HG03521 (cell line): ENCODE data around the gene PATE4.
A peak's percentile ranks its signal among the peaks of the same experiment; 100 is the strongest.
"Not testable (repeated sequence)": the region's sequence is repeated elsewhere in the genome, so short reads cannot be mapped to it uniquely, and the experiment has no call there.

ENCODE experiments used
- ATAC-seq: cut with Tn5 transposase; IDR thresholded peaks from one replicate; pipeline ENCODE4 v1.9.1; 2021; ENCODE audit warnings: mild to moderate bottlenecking, moderate library complexity; ENCODE audit not compliant: unreplicated experiment

Gene PATE4, protein sequence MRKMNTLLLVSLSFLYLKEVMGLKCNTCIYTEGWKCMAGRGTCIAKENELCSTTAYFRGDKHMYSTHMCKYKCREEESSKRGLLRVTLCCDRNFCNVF

DNA sequence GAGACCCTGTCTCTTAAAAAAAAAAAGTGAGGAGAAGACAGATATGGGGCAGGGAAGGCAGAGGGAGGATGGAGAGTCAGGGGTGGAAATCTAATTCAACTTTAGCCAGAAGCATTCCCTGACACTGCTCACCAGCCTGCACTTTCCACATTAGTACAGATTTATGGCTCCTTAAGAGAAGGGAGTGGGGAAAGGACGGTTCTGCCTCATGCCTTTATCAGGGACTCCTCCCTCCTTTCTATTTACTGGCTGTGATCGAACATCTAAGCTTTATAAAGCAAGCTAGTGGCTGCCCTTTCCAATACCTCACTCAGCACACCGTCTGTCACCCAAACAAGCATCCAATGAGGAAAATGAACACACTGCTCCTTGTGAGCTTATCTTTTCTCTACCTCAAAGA is at the start of gene PATE4:
Gene PATE4 (plus strand): TSS at position 301 of the 400 bp plus-strand sequence. CDS start 44 bp downstream, at position 345.
- ATAC-seq: no peak

DNA sequence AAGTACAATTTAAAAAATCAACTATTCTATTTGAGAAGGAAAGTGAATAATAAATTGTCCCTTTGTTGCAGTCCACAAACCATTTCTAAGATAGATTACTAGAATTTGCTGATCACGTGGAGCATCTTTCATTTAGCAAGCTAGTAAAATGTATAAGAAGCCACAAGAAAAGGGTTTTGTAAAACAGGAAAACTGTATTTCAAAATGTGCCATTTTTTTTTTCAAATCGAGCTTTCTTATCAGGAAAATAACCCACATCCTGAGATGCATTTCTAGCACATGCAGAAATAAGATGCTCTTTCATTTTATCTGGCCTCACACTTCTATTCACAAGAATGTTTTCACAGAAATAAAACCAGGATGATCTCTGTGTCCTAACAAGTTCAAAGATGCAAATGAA is 48.4 kb upstream of the PATE4 start:
- no peak for ATAC-seq

DNA sequence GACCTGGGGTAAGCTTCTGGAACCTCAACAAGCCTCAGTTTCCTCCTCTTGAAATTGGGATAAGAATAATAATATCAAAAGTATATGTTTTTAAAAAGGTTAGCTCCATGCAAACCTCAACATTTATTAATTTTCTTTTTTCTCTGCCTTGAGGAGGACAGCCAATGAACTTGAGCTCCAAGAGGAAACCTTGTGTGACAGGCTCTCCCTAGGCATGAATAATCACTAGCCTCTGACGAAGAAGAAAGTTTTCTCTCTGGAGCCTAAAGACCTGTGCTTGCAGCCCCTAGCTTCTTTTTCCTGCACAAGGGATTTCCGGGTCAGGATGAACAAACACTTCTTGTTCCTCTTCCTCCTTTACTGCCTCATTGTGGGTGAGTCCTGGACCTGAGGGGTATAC is 45.3 kb upstream of the PATE4 start, which contains the start of gene PATE3:
Gene PATE3 (plus strand): TSS at position 301 of the 400 bp plus-strand sequence. CDS start 25 bp downstream, at position 326.
- no peak for ATAC-seq

DNA sequence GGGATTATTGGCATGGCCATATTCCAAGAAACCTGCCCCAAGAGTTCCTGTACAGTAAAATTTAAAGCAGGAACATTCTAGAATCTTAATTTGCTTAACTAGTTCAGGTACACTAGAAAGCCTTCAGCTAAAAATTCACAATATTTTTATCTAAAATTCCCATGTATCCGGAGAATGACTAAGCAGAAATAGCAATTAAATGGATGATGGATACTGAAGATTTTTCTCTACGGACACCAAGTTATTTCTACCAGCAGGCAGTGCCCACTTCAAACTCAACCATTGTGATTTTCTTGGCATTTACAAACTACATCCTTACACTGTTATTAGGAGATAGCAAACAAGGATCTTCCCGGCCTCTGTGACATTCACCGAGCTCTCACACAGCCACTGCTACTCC is 42.3 kb upstream of the PATE4 start:
- ATAC-seq: no peak

DNA sequence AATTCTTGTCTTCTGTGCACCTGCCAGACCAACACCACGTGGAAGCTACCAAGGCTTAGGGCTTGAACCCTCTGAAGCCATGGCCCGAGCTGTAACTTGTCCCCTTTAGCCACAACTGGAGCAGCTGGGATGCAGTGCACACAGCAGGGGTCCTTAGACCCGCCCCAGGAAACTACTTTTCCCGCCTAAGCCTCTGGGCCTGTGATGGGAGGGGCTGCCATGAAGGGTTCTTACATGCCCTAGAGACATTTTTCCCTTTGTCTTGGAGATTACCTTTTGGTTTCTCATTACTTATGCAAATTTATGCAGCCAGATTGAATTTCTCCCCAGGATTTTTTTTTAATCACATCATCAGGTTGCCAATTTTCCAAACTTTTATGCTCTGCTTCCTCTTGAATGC is 35.5 kb upstream of the PATE4 start:
- no peak for ATAC-seq

DNA sequence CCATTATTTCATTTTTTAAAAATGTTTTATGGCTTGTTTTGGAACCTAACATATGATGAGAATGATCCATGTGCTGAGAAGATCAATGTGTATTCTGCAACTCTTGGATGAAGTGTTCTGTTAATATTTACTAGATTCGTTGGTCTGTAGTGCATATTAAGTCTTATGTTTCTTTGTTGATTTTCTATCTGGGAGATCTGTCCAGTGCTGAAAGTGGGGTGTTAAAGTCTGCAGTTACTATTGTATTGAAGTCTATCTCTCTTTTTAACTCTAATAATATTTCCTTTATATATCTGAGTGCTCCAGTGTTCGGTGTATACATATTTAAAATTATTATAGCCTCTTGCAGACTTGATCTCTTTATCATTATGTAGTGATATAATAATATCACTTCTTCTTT is 33.3 kb upstream of the PATE4 start:
- ATAC-seq: no peak

DNA sequence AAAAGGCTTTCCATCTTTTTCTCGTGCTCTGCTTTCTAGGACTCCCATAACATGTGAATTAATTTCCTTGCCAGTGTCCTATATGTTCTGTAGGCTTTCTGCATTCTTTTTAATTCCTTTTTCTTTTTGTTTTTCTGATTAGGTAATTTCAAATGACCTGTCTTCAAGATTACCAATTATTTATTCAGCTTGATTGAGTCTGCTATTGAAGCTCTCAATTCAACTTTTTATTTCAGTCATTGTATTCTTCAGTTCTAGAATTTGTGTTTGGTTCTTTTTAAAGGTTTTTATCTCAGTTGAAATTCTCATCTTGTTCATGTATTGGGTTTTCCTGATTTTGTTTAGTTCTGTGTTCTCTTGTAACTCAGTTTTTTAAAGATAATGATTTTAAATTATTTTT is 30.7 kb upstream of the PATE4 start:
- no peak for ATAC-seq

DNA sequence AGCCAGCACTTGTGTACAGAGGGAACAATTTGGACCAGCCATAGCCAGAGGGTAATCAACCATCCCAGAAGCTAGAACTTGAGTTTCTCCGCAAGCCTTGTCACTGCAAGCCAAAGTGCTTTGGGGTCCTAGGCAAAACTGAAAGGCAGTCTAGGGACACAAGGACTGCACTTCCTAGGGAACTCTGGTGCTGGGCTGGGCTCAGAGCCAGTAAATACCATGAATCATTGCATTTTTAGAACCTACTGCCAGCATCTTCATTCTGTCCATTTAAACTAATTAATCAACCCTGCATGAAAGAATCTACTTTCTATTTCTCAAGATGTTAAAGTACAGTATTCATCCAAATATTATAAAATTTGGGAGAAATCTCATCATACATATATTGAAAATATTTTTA is 25.2 kb upstream of the PATE4 start:
- no peak for ATAC-seq

DNA sequence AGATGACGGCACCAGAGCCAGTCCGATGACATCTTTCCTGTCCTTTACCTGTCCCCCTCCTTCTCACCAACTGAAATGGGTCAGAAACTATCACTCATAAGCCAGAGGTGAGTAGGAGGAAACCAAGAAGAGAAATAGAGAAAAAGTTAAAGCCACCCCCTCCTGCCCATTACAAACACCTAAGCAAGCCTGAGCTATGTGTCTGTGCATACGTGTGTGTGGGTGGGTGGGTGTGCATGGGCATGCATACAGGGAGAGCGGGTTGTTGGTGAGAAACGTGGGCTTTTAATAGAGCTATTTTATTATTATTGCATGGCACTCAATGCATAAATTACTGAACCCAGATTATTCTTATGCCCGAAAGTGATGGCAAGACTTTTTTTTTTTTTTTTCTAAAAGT is 2.6 kb downstream of the PATE4 start:
- ATAC-seq: no peak

DNA sequence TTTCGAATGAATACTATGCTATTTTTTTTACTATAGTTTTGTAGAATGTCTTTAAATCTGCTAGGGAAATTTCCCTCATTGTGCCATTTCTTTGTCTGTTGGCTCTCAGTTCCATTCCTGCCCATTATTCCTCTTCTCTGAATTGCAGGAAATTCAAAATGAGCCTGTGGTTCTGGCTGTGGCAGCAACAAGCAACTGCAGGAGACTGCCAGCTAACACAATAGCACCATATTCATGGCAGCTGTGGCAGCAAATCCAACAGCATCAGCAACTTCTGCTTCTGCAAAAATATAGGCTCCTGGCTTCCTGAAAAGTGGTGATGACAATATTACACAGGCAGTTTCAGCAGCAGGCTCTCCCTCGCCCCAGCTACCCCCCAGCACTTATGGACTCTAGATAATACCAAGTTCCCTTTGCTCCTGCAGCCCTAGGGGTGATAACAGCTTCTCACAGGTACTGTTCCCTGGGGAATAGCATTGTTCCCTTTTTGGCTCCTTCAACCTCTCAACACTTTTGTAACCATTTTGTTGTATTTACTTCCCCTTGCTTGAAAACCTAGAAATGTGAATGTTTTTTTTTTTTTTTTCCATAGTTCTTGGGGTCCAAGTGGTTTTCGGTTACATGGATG is 9.3 kb downstream of the PATE4 start:
- ATAC-seq: no peak

DNA sequence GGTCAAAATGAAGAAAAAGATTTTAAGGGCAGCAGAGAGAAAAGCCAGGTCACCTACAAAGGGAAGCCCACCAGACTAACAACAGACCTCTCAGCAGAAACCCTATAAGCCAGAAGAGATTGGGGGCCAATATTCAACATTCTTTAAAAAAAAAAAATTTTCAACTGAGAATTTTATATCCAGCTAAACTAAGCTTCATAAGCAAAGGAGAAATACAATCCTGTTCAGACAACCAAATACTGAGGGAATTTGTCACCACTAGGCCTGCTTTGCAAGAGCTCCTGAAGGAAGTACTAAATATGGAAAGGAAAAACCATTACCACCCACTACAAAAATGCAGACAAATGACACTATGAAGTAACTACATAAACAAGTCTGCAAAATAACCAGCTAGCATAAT is 13.1 kb downstream of the PATE4 start:
- ATAC-seq: no peak

DNA sequence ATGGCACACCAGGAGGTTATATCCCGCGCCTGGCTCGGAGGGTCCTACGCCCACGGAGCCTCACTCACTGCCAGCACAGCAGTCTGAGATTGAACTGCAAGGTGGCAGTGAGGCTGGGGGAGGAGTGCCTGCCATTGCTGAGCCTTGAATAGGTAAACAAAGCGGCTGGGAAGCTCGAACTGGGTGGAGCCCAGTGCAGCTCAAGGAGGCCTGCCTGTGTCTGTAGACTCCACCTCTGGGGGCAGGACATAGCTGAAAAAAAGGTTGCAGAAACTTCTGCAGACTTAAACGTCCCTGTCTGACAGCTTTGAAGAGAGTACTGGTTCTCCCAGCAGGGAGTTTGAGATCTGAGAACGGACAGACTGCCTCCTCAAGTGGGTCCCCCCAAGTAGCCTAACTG is 24.6 kb downstream of the PATE4 start:
- ATAC-seq: not testable (repeated sequence)

DNA sequence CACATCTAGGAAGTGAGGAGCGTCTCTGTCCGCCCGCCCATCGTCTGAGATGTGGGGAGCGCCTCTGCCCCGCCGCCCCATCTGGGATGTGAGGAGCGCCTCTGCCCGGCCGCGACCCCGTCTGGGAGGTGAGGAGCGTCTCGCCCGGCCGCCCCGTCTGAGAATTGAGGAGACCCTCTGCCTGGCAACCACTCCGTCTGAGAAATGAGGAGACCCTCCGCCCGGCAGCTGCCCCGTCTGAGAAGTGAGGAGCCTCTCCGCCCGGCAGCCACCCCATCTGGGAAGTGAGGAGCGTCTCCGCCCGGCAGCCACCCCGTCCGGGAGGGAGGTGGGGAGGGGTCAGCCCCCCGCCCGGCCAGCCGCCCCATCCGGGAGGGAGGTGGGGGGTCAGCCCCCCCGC is 29.7 kb downstream of the PATE4 start:
- not testable (repeated sequence) for ATAC-seq

DNA sequence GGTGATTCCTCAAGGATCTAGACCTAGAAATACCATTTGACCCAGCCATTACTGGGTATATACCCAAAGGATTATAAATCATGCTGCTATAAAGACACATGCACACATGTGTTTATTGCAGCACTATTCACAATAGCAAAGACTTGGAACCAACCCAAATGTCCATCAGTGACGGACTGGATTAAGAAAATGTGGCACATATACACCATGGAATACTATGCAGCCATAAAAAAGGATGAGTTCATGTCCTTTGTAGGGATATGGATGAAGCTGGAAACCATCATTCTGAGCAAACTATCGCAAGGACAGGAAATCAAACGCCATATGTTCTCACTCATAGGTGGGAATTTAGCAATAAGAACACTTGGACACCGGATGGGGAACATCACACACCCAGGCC is 32.2 kb downstream of the PATE4 start:
- ATAC-seq: not testable (repeated sequence)

DNA sequence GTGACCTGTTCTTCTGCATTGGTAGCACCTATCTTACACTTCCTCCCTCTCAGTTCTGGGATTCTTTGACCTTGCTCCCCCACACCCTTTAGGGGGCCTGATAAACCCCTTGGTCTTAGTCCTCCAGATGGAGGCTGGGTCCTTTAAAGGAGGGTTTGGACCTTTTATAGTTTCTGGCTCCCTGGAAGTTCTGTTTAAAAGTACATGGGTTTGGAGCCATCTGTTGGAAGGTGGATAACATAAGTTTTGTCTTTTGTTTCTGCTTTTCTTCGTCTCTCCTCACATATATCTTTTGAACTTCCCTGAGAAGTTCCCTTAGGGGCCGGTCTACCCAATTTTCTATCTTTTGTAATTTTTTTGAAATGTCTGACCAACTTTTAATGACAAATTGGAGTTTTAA is 36.4 kb downstream of the PATE4 start:
- ATAC-seq: no peak

DNA sequence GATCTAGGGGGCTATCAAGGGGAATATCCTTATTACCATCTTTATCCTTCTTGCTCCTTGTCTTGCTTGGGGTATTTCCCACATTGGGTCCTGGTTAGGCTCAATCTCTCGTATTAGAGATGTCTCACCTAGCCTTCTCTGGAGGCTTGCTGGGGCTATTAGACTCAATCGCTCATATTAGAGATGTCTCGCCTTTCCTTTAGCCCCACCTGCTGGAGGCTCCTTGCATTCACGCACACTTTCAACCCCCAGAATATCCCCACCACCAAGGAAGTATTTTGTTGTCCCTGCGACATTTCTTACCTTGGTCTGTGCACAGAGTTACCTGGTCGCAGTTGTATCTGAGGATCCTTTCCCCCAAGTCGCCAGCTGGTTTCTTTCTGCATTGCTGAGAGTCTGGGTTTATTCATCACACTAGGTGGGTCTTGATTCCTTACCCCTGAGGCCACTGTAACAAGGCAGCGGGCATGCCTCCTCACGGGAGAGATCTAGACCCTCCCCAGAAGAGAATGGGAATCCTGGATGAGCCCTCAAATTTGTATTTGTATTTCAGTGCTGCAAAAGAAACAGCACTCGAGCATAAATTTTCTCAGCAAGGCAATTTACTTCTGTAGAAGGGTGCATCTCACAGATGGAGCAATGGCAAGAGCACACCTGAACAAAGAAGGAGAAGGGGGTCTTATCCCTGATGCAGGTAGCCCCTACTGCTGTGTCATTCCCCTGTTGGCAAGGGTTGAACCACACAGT is 38.4 kb downstream of the PATE4 start:
- no peak for ATAC-seq

DNA sequence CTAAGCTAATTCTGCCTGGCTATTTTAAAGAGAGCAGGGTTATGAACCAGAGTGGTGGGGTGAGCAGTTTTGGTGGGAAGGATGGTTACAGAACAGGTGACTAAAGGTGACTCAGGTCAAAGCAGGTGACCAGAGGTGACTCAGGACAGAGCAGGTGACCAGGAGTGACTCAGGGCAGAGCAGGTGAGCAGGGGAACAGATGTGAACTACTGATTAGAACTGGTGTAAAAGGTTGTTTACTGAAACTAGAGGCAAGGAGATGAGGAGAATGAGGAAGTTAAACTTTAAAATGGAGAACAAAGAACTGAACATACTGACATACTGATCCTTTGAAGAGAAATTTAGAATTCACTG is 39.0 kb downstream of the PATE4 start:
- no peak for ATAC-seq

DNA sequence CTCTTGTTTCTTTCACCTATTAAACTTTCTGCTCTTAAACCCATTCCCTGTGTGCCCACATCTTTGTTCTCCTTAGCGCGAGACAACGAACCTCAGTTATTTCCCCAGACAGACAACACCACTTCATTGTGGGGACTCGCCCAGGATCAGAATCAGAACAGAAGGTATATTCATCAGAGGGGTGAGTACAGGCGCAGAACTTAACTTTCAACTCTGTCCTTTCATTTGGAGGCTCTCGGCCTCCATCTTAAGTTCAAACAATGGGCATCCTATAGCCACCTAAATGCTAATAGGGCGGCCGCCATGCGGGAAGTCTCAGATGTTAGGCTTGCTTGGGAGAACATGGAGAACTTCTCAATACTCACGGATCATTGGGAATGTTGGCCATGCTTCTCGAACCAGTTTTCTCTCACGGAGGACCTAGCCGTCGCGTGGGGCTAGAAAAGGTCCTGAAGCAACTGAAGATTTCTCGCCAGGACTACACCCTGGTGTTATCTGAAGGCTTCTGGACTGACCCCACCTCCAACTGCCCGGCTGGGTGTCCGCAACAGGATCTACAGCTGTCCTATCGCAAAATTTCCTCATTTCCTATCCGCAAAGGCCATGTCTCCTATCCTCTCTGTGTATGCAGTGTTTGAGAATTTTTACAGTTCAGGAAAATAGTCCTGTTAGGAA is 40.9 kb downstream of the PATE4 start:
- ATAC-seq: no peak

DNA sequence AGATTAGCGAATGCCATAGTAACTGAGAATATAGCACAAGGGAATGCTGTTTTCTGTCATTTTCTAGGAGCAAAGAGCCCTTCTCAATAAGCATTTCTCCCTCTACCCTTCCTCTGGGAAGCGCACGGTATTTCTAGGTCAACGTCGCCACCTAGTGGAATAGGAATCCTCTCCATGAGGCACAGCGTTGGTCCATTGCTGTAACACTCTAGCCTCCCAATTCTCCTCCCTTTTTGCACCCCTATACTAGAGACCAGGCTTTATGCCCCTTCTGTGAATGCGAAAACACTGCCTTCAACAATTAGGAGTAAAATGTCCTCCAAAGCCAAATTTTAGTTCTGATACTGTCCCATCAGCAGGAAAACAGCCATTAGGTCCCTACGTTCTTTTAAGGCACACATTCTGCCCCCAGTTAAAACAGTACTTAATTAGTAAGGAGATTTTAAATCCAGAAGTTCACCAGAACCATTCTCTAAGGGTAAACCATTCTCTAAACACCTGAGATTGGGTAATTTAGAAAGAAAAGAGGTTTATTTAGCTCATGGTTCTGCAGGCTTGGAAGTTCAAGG is 41.5 kb downstream of the PATE4 start:
- peak; percentile 54 for ATAC-seq

DNA sequence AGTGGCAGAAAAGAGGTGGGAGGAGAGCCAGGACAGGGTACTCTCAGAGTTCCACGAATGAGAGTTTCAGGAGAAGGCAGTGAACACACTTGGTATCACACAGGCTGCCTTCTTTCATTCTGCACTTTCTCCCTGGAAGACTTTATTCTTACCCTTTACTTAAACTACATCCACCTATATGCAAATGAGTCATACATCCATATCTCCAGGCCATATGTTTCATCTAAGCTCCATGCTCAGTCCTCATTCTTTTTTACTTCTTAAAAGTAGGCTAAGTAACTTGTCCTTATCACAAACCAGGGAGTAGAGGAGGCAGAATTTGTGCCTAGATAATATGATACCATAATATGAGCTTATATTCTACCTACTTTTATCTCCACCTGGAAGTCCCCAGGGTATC is 48.2 kb downstream of the PATE4 start:
- ATAC-seq: no peak

DNA sequence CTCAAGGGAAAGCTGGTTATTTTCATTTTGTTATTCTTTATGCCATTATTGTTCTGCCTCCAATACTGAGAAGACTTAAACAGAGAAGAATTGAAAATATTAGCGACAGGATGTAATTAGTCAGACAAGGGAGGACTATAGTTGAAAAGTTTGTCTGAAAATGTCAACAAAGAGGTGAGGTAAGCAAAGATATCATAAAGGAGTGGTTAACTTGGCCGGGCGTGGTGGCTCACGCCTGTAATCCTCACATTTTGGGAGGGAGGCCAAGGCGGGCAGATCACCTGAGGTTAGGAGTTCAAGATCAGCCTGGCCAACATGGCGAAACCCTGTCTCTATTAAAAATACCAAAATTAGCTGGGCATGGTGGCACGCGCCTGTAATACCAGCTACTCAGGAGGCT is 50.3 kb downstream of the PATE4 start:
- ATAC-seq: no peak

DNA sequence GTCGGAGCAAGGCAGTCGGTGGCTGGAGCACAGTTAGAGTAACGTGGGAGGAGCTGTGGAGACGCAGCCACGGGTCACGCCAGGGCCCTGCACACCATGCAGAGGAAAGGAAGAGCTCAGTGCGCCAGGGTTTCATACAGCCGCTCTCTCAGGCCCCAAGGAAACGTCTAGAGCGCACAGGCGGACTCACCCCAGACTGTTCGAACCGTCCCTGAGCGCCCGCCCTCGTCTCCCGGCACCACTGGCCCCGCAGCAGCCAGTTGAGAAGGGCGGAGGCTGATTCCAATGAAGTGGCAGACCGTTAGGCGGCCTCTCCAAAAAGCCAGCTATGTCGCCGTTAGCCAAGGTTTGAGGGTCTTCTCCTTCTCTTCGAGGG is 53.9 kb downstream of the PATE4 start:
- peak; percentile 3 for ATAC-seq
